Heart left ventricle (tissue), 13 donors: Measurements from ENCODE around the gene IL20RA.

ENCODE experiments used
- CTCF ChIP-seq, 12 donors: fragments of 200-600 bp; sonication (generic) in 4 of 12; IDR thresholded peaks; one replicate each; pipeline versions ENCODE4 v1.5.0 to v1.8.0; 2018 to 2022; ENCODE audit warnings: antibody characterized with exemption in 12 of 12, mild to moderate bottlenecking in 5 of 12
- POLR2A ChIP-seq, 2 donors: fragments of 450-650 bp; IDR thresholded peaks; one replicate each; pipeline ENCODE4 v1.6.1; 2017; ENCODE audit warnings: antibody characterized with exemption in 2 of 2, mild to moderate bottlenecking in 2 of 2, moderate library complexity in 2 of 2
- donor health status: ischemic (EF 13 %, LVEDD 7.1; RV severe dilation, severe dysfunction).
- donor health status: DM: no; HTN: yes; CAD: no.
- donor health status: DM: no; HTN: no; CAD: no.
- donor health status: ischemic (EF 25% LVEDD 6.9; RV normal size, moderate dysfunction).
- donor health status: ischemic (EF 25% LVEDD 5.7; RV mildly dilated, moderate dysfunction).
- donor health status: ischemic (EF 35%, LVEDD 5.7; RV mildly dilated, moderate dysfunction).
- donor health status: nonischemic (EF 11% LVEDD 7.7; RV severe dilation, severe dysfunction).
- donor health status: DM: yes; HTN: yes; CAD: no.
- donor health status: PGD.
- donor health status: ischemic (EF 29% LVEDD 5.4; RV normal size, mild dysfunction).
- donor health status: nonischemic (EF 23%, LVEDD 6.1; RV moderate dilation, normal function).

GRCh38 chr6:137028912-137029311 is 15.9 kb downstream of the IL20RA start:
- no peak for TF ChIP-seq CTCF (IDR thresholded peaks at IDR 0.05)
- no peak for TF ChIP-seq POLR2A (IDR thresholded peaks at IDR 0.05)
